ENCODE measurements around the gene ANTXR1. TPM values are rescaled to one million over a fixed set of nuclear protein-coding genes. Genes with fewer than 3 reads are reported as not detected.

The ANTXR1 gene
- total and polyA plus RNA-seq, 2 of the 8 experiments (the other 6 are each of a cell fraction or from before 2014, with no cell fraction given) = 15.8 to 44.3 TPM

GRCh38 chr2:69017080-69017479, 4.1 kb downstream of the ANTXR1 start:
- ChIA-PET CTCF (ENCODE audit: partially characterized antibody) (interaction anchor here (1.0 to 2.3 kb wide), 5 partner anchors 9 to 290 kb away, joined by 3 to 7 read pairs (median 4); no protein-coding TSS in a partner anchor), POLR2A (ENCODE audit: partially characterized antibody) (no interaction called here)
- TF ChIP-seq BACH1 (IDR thresholded peaks at IDR 0.05; ENCODE audit: low read length) (peak; percentile 57; the same call in 1 of the 2 replicates), CBX8 (IDR thresholded peaks at IDR 0.05; ENCODE audit: borderline replicate concordance, low read depth, low read length) (no peak), SIN3A (conservative IDR thresholded peaks at IDR 0.05 in 1 of 2, IDR thresholded peaks at IDR 0.05 in 1 of 2; ENCODE audit: low read depth in 1 of 2, low read length in 2 of 2) (no peak), MAFK (IDR thresholded peaks at IDR 0.05; ENCODE audit: low read depth, low read length) (peak; percentile 49)
- Histone ChIP-seq H4K20me1 (replicated peaks in 1 of 2; ENCODE audit: control insufficient read depth in 1 of 2, insufficient read depth in 2 of 2, low read length in 2 of 2) (peaks cover 2 to 8% of the 10 kb centered on the region in 2 experiments), H4K8ac (ENCODE audit: extremely low read depth, insufficient read depth, low read length) (no peak overlapping the region), H3K18ac (ENCODE audit: extremely low read depth, low read length) (no peak overlapping the region), H3K4ac (replicated peaks; ENCODE audit: insufficient read length, low read depth, low read length) (no peak overlapping the region), H4K91ac (replicated peaks; ENCODE audit: insufficient read length, low read length) (no peak overlapping the region), H2BK20ac (ENCODE audit: low read length) (no peak overlapping the region), H3K27me3 (replicated peaks in 1 of 4; ENCODE audit: control insufficient read depth in 3 of 4, extremely low read depth in 1 of 4, insufficient read depth in 3 of 4, low read length in 3 of 4) (peaks cover 0 to 4% (median 2%) of the 10 kb centered on the region in 4 experiments; a peak in 4 of 7 replicates), H3K23ac (ENCODE audit: insufficient read length) (no peak overlapping the region), H2BK5ac (ENCODE audit: low read depth, low read length) (no peak overlapping the region), H3K79me1 (ENCODE audit: low read depth, low read length) (no peaks in the 10 kb centered on the region; the same call in 1 of the 2 replicates), H3K9me3 (ENCODE audit: insufficient read depth in 2 of 2, low read depth in 1 of 2, low read length in 1 of 2) (no peaks in the 10 kb centered on the region), H3K23me2 (ENCODE audit: low read depth, low read length) (peaks cover 11% of the 10 kb centered on the region), H2BK120ac (replicated peaks; ENCODE audit: low read depth, low read length) (no peak overlapping the region), H2AK5ac (ENCODE audit: low read depth, low read length) (no peak overlapping the region), H3K4me2 (ENCODE audit: insufficient read depth in 1 of 2, low read depth in 2 of 2, low read length in 2 of 2) (no peak overlapping the region), H4K5ac (ENCODE audit: insufficient read length, low read depth, low read length) (no peak overlapping the region), H3K14ac (ENCODE audit: insufficient read length) (no peak overlapping the region), H3K4me1 (replicated peaks in 1 of 4; ENCODE audit: control insufficient read depth in 3 of 4, insufficient read depth in 4 of 4, low read length in 3 of 4) (peaks cover 3 to 11% (median 5%) of the 10 kb centered on the region in 4 experiments; a peak in 3 of 7 replicates), H3K56ac (replicated peaks; ENCODE audit: insufficient read length, low read depth, low read length) (no peak overlapping the region), H2BK12ac (ENCODE audit: low read depth, low read length) (no peak overlapping the region), H3K9ac (replicated peaks in 1 of 4; ENCODE audit: extremely low read depth in 1 of 4, low read depth in 3 of 4, low read length in 3 of 4) (no peak overlapping the region), H2AFZ (ENCODE audit: low read length) (no peak overlapping the region), H3K4me3 (ENCODE audit: extremely low read depth in 1 of 4, insufficient read depth in 2 of 4, low read depth in 3 of 4, low read length in 4 of 4) (no peak overlapping the region), H3K27ac (ENCODE audit: low read depth, low read length) (no peak overlapping the region), H3K36me3 (ENCODE audit: control insufficient read depth in 2 of 4, insufficient read depth in 4 of 4, low read length in 3 of 4) (no peaks in the 10 kb centered on the region), H2BK15ac (ENCODE audit: low read length) (no peak overlapping the region), H3K79me2 (ENCODE audit: control insufficient read depth in 1 of 2, insufficient read depth in 2 of 2, low read length in 2 of 2) (peaks cover 0 to 68% of the 10 kb centered on the region in 2 experiments; a peak in 3 of 4 replicates)
- DNase-seq (ENCODE audit: low read depth in 1 of 2, low spot score in 2 of 2) (no peak), FAIRE-seq (no peak)
- 86% methylated on average over 4 of the region's 5 CpGs; no CpG with 5 or more reads in 1 of the 2 experiments for WGBS, 2 experiments (ENCODE audit: extremely low coverage in 1 of 2, insufficient coverage in 1 of 2, insufficient read length in 1 of 2, insufficient replicate concordance in 2 of 2, low coverage in 1 of 2, low lambda C conversion rate in 2 of 2, missing lambda C conversion rate in 1 of 2)

All from H1 (cell line).